Measurements from ENCODE around the gene TM6SF1. TPM values are rescaled to one million over a fixed set of nuclear protein-coding genes. Genes with fewer than 3 reads are reported as not detected.

TM6SF1 gene
- polyA plus RNA-seq, 1 donor from 2014 or later: 0.16 TPM

GRCh38 chr15:83112233-83112955, 4.9 kb downstream of the TM6SF1 start:
- Histone ChIP-seq H3F3A (ENCODE audit: insufficient read depth, low read length, poor library complexity, severe bottlenecking) (no peaks in the 10 kb centered on the region), H3K4me2 (ENCODE audit: low read length) (no peak overlapping the region), H3K27ac (ENCODE audit: low read length) (no peak overlapping the region), H3K9me2 (ENCODE audit: insufficient read depth, low read length) (no peaks in the 10 kb centered on the region), H3K9me3 (ENCODE audit: low read length) (no peaks in the 10 kb centered on the region), H3K27me3 (ENCODE audit: insufficient read depth, low read depth, low read length) (peaks cover 17% of the 10 kb centered on the region), H3K79me2 (replicated peaks; ENCODE audit: insufficient read depth, low read length) (no peaks in the 10 kb centered on the region), H3K4me3 (ENCODE audit: low read length) (no peak overlapping the region), H2AFZ (ENCODE audit: low read depth, low read length) (no peak overlapping the region), H3K36me3 (ENCODE audit: insufficient read depth, low read length) (peaks cover 5% of the 10 kb centered on the region), H3K9ac (ENCODE audit: low read length) (no peak overlapping the region), H4K20me1 (ENCODE audit: insufficient read depth) (no peaks in the 10 kb centered on the region)
- TF ChIP-seq EP300 (conservative IDR thresholded peaks at IDR 0.05; ENCODE audit: poor library complexity, severe bottlenecking) (no peak), POLR2AphosphoS5 (IDR thresholded peaks at IDR 0.05) (peak; percentile 29)

- peaks cover 3% of the 10 kb centered on the region for H3K36me3 ChIP-seq (ENCODE audit: insufficient read depth, low read length)
- H3K9ac ChIP-seq (ENCODE audit: low read length): no peak overlapping the region
- H3K9me3 ChIP-seq (ENCODE audit: low read length): no peaks in the 10 kb centered on the region
- no peaks in the 10 kb centered on the region for H4K20me1 ChIP-seq (ENCODE audit: insufficient read depth)
- TF ChIP-seq SMC3 (conservative IDR thresholded peaks at IDR 0.05; ENCODE audit: poor library complexity) (no peak), REST (IDR thresholded peaks at IDR 0.05; ENCODE audit: borderline replicate concordance) (no peak), EZH2 (IDR thresholded peaks at IDR 0.05; ENCODE audit: borderline replicate concordance, insufficient read depth, low read length, poor library complexity, severe bottlenecking) (no peak), TAF1 (IDR thresholded peaks at IDR 0.05; ENCODE audit: low read depth) (no peak), EP300 (conservative IDR thresholded peaks at IDR 0.05; ENCODE audit: poor library complexity, severe bottlenecking) (no peak), RAD21 (conservative IDR thresholded peaks at IDR 0.05) (no peak), POLR2AphosphoS5 (IDR thresholded peaks at IDR 0.05) (no peak), CTCF (IDR thresholded peaks at IDR 0.05; ENCODE audit: poor library complexity, severe bottlenecking) (no peak), MXI1 (conservative IDR thresholded peaks at IDR 0.05; ENCODE audit: poor library complexity, severe bottlenecking) (no peak)
- H3K79me2 ChIP-seq (replicated peaks; ENCODE audit: insufficient read depth, low read length): no peaks in the 10 kb centered on the region
- peaks cover 12% of the 10 kb centered on the region for H3K27me3 ChIP-seq (ENCODE audit: insufficient read depth, low read depth, low read length)
- H3F3A ChIP-seq (ENCODE audit: insufficient read depth, low read length, poor library complexity, severe bottlenecking): no peaks in the 10 kb centered on the region
- no peak overlapping the region for H3K27ac ChIP-seq (ENCODE audit: low read length)
- no peak overlapping the region for H2AFZ ChIP-seq (ENCODE audit: low read depth, low read length)
- no peaks in the 10 kb centered on the region for H3K9me2 ChIP-seq (ENCODE audit: insufficient read depth, low read length)
- no peak overlapping the region for H3K4me3 ChIP-seq (ENCODE audit: low read length)
- no peak overlapping the region for H3K4me2 ChIP-seq (ENCODE audit: low read length)
These were observed 5.5 kb downstream of the TM6SF1 start for GRCh38 chr15:83112956-83113299.
